Cardiac fibroblast (primary cell): ENCODE data around the gene DYNC1I1.
A peak's percentile ranks its signal among the peaks of the same experiment; 100 is the strongest.

Source experiments
- DNase-seq, 2 donors: peaks; one replicate each; pipeline versions ENCODE4 v3.0.0 to v3.0.0-alpha.2; 2010; ENCODE audit warnings: low read depth in 2 of 2
- H3K4me3 ChIP-seq, 2 donors: replicated peaks in 1 of 2; 1 replicate in 1 of 2; 2 replicates in 1 of 2; pipeline ENCODE4 v1.5.1; 2011; ENCODE audit warnings: low read depth in 2 of 2, low read length in 2 of 2, mild to moderate bottlenecking in 2 of 2, moderate library complexity in 1 of 2
- CTCF ChIP-seq: IDR thresholded peaks from one replicate; pipeline ENCODE4 v1.5.1; 2011; ENCODE audit warnings: low read depth, mild to moderate bottlenecking, low read length, inconsistent platforms

DYNC1I1 gene

GRCh38 chr7:95878677-95879076 is 106.3 kb downstream of the DYNC1I1 start:
- no peak for TF ChIP-seq CTCF
- no peak for DNase-seq
- H3K4me3 ChIP-seq = no peak overlapping the region

GRCh38 chr7:95881597-95881996 is 109.2 kb downstream of the DYNC1I1 start:
- TF ChIP-seq CTCF = no peak
- DNase-seq = no peak
- H3K4me3 ChIP-seq = no peak overlapping the region

GRCh38 chr7:95883217-95883616 is 110.9 kb downstream of the DYNC1I1 start:
- DNase-seq = no peak
- TF ChIP-seq CTCF = no peak
- H3K4me3 ChIP-seq = no peak overlapping the region

- TF ChIP-seq CTCF = no peak
- peak; percentile 44 to 60 for DNase-seq
- H3K4me3 ChIP-seq = no peak overlapping the region
These were observed 114.2 kb downstream of the DYNC1I1 start for GRCh38 chr7:95886501-95887090.

GRCh38 chr7:95893484-95893883 is 121.1 kb downstream of the DYNC1I1 start:
- no peak for DNase-seq
- TF ChIP-seq CTCF = no peak
- no peak overlapping the region for H3K4me3 ChIP-seq

- no peak overlapping the region for H3K4me3 ChIP-seq
- TF ChIP-seq CTCF = no peak
- DNase-seq = no peak
These were observed 125.3 kb downstream of the DYNC1I1 start for GRCh38 chr7:95897557-95898251.
